Ecto neural progenitor cell (in vitro differentiated cells): ENCODE measurements around the gene MBD6.

ENCODE experiments used
- DNase-seq: peaks from one replicate; pipeline ENCODE4 v3.0.0-alpha.2; 2018; ENCODE audit warnings: low spot score

Gene MBD6

DNA sequence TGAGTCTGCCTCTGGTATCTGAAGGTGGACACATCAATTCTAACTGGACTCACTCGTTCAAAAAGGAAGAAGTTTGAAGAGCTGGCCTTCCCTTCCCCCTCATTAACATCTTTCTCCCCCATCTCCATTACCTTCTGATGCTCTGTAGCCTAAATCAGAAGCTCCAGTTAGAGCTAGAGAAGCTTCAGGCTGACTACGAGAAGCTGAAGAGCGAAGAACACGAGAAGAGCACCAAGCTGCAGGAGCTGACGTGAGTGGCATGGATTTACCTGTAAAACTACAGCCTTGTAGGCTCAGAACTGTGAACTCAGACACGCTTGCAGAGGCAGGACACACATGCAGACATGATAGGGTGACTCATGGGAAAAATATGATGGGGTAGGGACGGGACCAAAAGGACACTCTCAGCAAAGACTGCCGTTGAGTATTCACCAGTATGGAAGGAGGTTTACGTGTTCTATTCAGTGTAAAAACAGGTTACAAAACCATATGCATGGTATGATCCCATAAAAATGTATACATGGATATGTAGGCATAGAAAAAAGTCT, 54.1 kb downstream of the MBD6 start:
- no peak for DNase-seq

DNA sequence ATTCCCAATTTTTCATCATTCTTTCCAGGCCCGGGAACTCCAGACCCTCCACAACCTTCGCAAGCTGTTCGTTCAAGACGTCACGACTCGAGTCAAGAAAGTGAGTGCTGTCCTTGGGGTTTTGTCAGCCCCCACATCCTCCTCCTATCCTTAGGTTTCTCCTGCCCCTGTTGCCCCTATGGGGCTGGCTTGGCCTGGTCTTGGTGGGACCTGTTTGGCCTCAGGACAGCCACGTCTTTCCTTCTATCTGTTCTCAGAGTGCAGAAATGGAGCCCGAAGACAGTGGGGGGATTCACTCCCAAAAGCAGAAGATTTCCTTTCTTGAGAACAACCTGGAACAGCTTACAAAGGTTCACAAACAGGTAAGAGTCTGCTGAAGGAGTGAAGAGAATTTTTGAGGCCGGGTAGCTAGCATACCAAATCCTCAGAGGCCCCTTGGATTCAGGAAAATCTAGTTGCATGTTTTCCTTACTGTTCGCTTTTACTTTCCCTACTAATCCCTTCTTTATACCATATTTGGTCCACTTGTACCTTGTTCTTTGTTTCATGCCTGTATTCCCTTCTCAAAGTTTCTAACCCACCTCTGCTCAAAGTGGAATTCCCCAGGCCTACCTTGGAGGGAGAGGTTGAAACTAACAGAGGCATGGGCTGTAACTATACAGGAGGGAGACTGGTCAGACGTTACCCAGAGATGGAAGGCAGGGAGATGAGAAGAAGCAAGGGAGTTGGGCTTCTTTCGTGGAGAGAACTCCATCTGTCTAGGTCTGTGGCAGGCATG, 55.5 kb downstream of the MBD6 start:
- no peak for DNase-seq

DNA sequence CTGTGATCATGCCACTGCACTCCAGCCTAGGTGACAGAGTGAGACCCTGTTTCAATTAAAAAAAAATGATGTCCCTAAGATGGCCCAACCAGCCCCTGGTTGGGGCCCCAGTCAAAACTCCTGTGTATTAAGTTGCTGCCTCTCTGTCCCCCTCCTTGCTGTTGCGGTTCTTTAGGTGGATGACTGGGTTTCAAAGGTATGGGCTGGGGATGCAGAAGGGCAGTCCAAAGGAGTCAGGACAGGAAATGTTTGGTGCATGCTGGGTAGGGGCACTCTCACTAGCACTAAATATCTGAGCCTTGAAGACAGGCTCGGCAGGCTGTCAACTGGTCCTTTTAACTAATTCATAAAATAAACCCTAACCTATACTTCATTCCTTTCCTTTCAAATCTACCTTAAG, 56.4 kb downstream of the MBD6 start:
- DNase-seq: no peak
